Heart left ventricle (tissue), 16 donors: ENCODE results near the gene FERMT3. TPM values are rescaled to one million over a fixed set of nuclear protein-coding genes. Genes with fewer than 3 reads are reported as not detected.
"Not testable (repeated sequence)": the region's sequence is repeated elsewhere in the genome, so short reads cannot be mapped to it uniquely, and the experiment has no call there.

Source experiments
- ATAC-seq, 4 donors: fragments of 200-7000 bp; cut with Tn5 transposase; one replicate each; pipeline ENCODE4 v1.9.1; 2020 to 2022; ENCODE audit warnings: moderate library complexity in 4 of 4, mild to moderate bottlenecking in 3 of 4, moderate number of reproducible peaks in 1 of 4
- DNase-seq, 5 donors: peaks; one replicate each; pipeline ENCODE4 v3.0.0-alpha.2; 2020
- H3K27ac ChIP-seq, 12 donors: fragments of 200-600 bp; sonication (generic) in 4 of 12; one replicate each; pipeline versions ENCODE4 v1.5.0 to v1.8.0; 2016 to 2022; ENCODE audit warnings: mild to moderate bottlenecking in 2 of 12
- H3K27me3 ChIP-seq, 9 donors: fragments of 200-600 bp; sonication (generic) in 2 of 9; one replicate each; pipeline versions ENCODE4 v1.5.1 to v1.8.0; 2016 to 2022; ENCODE audit warnings: mild to moderate bottlenecking in 3 of 9
- H3K36me3 ChIP-seq, 9 donors: fragments of 200-600 bp; sonication (generic) in 2 of 9; one replicate each; pipeline versions ENCODE4 v1.5.0 to v1.8.0; 2018 to 2022; ENCODE audit warnings: mild to moderate bottlenecking in 2 of 9
- H3K4me1 ChIP-seq, 12 donors: fragments of 200-600 bp; sonication (generic) in 4 of 12; one replicate each; pipeline versions ENCODE4 v1.5.0 to v1.8.0; 2016 to 2022; ENCODE audit warnings: mild to moderate bottlenecking in 3 of 12
- H3K4me3 ChIP-seq, 12 donors: fragments of 200-600 bp; sonication (generic) in 4 of 12; one replicate each; pipeline versions ENCODE4 v1.5.0 to v1.8.0; 2017 to 2022; ENCODE audit warnings: mild to moderate bottlenecking in 9 of 12, moderate library complexity in 4 of 12
- H3K9me3 ChIP-seq, 12 donors: fragments of 200-600 bp; sonication (generic) in 4 of 12; one replicate each; pipeline versions ENCODE4 v1.5.0 to v1.8.0; 2016 to 2022; ENCODE audit warnings: mild to moderate bottlenecking in 1 of 12
- CTCF ChIP-seq, 12 donors: fragments of 200-600 bp; sonication (generic) in 4 of 12; IDR thresholded peaks; one replicate each; pipeline versions ENCODE4 v1.5.0 to v1.8.0; 2018 to 2022; ENCODE audit warnings: antibody characterized with exemption in 12 of 12, mild to moderate bottlenecking in 5 of 12
- POLR2A ChIP-seq, 2 donors: fragments of 450-650 bp; IDR thresholded peaks; one replicate each; pipeline ENCODE4 v1.6.1; 2017; ENCODE audit warnings: antibody characterized with exemption in 2 of 2, mild to moderate bottlenecking in 2 of 2, moderate library complexity in 2 of 2
- WGBS, 4 donors: extraction: QIAGEN DNeasy Blood & Tissue Kit in 2 of 4; methylation state at CpG; one replicate each; pipeline versions ENCODE4 v1.1.5 to v1.1.7; 2013 to 2018; 5-methylcytosine and 5-hydroxymethylcytosine counted together
- intact Hi-C, 10 donors: fragments of 100-400 bp; cut with DNase I; formaldehyde crosslinking; loops; one replicate each; pipeline versions ENCODE4 v1.11.1 to v1.14.2; 2022
- long read RNA-seq, 3 donors: library from polyadenylated mRNA; unstranded; transcript quantifications; one replicate each; pipeline ENCODE4 v2.0.0, GENCODE V29; 2020 to 2021
- polyA plus RNA-seq, 2 donors: library from polyadenylated mRNA; stranded (reverse); fragments of 200-250 nt; gene quantifications; one replicate each; pipeline ENCODE4 v1.2.3, GENCODE V29; 2013
- total RNA-seq, 9 donors: library from RNA; depleted of rRNA in 2 of 9; stranded (reverse); fragments of >200 nt in 2 of 9; fragmentation: NEBNext Ultra II Directional in 3 of 9; extraction: Animal tissue kit (Norgen Biotek cat#: 25700) in 3 of 9; gene quantifications; one replicate each; pipeline versions ENCODE4 v1.1.0 to v1.2.4, GENCODE V29; 2016 to 2023
- donor health status: ischemic (EF 13 %, LVEDD 7.1; RV severe dilation, severe dysfunction).
- donor health status: healthy with polysubstance abuse.
- donor health status: DM: no; HTN: yes; CAD: no.
- donor health status: DM: no; HTN: no; CAD: no.
- donor health status: ischemic (EF 25% LVEDD 6.9; RV normal size, moderate dysfunction).
- donor health status: ischemic (EF 25% LVEDD 5.7; RV mildly dilated, moderate dysfunction).
- donor health status: healthy.
- donor health status: DM: yes; HTN: yes; CAD: no.
- donor health status: ischemic (EF 35%, LVEDD 5.7; RV mildly dilated, moderate dysfunction).
- donor health status: nonischemic (EF 11% LVEDD 7.7; RV severe dilation, severe dysfunction).
- donor health status: DM: yes; HTN: yes; CAD: no.
- donor health status: PGD.
- donor health status: ischemic (EF 29% LVEDD 5.4; RV normal size, mild dysfunction).
- donor health status: nonischemic (EF 23%, LVEDD 6.1; RV moderate dilation, normal function).

FERMT3 gene
- 10 to 100 TPM in 2 of 9 donors, 1 to 10 TPM in 7; 3.4 to 71.5 (median 5.7) TPM for total RNA-seq
- 1 to 10 TPM; 2.8 to 7.9 TPM for polyA plus RNA-seq
- long read RNA-seq, donor 1, partial matches to known transcripts: 3 of 5 reads
- long read RNA-seq, donor 1, other reads (novel, unspliced or antisense): 0 of 5 reads
- long read RNA-seq, donor 2, partial matches to known transcripts: 2 of 7 reads
- long read RNA-seq, donor 2, other reads (novel, unspliced or antisense): 4 of 7 reads
- long read RNA-seq, donor 3, partial matches to known transcripts: 3 of 5 reads
- long read RNA-seq, donor 3, other reads (novel, unspliced or antisense): 1 of 5 reads

- no peaks in the 10 kb centered on the region for H3K9me3 ChIP-seq
- ATAC-seq (peak; percentile 25 to 56 (median 38)), DNase-seq (peak; percentile 61 to 89 (median 74))
- intact Hi-C loops: no loop called here
- peak within 1 kb of the TSS; percentile 33 to 98 (median 86) for H3K27ac ChIP-seq
- TF ChIP-seq CTCF (IDR thresholded peaks at IDR 0.05): no peak
- no peak for TF ChIP-seq POLR2A (IDR thresholded peaks at IDR 0.05)
- 57 to 78% (median 76%) methylated on average over 11 to 27 of the region's 27 CpGs for WGBS, 4 donors
- no peaks in the 10 kb centered on the region for H3K27me3 ChIP-seq
- peaks cover 0 to 47% (median 27%) of the 10 kb centered on the region in 12 donors for H3K4me1 ChIP-seq
- peaks cover 0 to 68% (median 30%) of the 10 kb centered on the region in 9 donors for H3K36me3 ChIP-seq
- H3K4me3 ChIP-seq: peak within 1 kb of the TSS in 11 of 12 donors; percentile 14 to 75 (median 52)
Measured at GRCh38 chr11:64206457-64207255, at the start of gene FERMT3. FERMT3 (plus strand) TSS chr11:64206721; CDS start chr11:64207365, 644 bp downstream.

- TF ChIP-seq CTCF (IDR thresholded peaks at IDR 0.05) (no peak), POLR2A (IDR thresholded peaks at IDR 0.05) (no peak)
- intact Hi-C loops: no loop called here
- ATAC-seq: peak in 1 of 4 donors; percentile 19
- H3K4me3 ChIP-seq: no peak overlapping the region
- no peaks in the 10 kb centered on the region for H3K27me3 ChIP-seq
- H3K4me1 ChIP-seq: peaks cover 0 to 41% (median 7%) of the 10 kb centered on the region in 12 donors
- no peaks in the 10 kb centered on the region for H3K9me3 ChIP-seq
- peak in 1 of 5 donors; percentile 18 for DNase-seq
- H3K27ac ChIP-seq: no peak overlapping the region
- H3K36me3 ChIP-seq: no peaks in the 10 kb centered on the region
- 87 to 90% (median 87%) methylated on average over 16 to 17 of the region's 17 CpGs for WGBS, 4 donors
Measured at GRCh38 chr11:64157631-64158394, 48.7 kb upstream of the FERMT3 start.

GRCh38 chr11:64161037-64161436, 45.5 kb upstream of the FERMT3 start:
- no peaks in the 10 kb centered on the region for H3K27me3 ChIP-seq
- 97 to 98% (median 98%) methylated on average over 10 of the region's 10 CpGs for WGBS, 4 donors
- H3K9me3 ChIP-seq: no peaks in the 10 kb centered on the region
- H3K27ac ChIP-seq: no peak overlapping the region
- intact Hi-C loops: no loop called here
- no peaks in the 10 kb centered on the region for H3K36me3 ChIP-seq
- peaks cover 0 to 47% (median 19%) of the 10 kb centered on the region in 12 donors for H3K4me1 ChIP-seq
- no peak for ATAC-seq
- no peak for TF ChIP-seq POLR2A (IDR thresholded peaks at IDR 0.05)
- TF ChIP-seq CTCF (IDR thresholded peaks at IDR 0.05): no peak
- H3K4me3 ChIP-seq: no peak overlapping the region
- no peak for DNase-seq

GRCh38 chr11:64162769-64163168, 43.8 kb upstream of the FERMT3 start:
- DNase-seq, H3K27ac ChIP-seq, H3K36me3 ChIP-seq, H3K9me3 ChIP-seq, ATAC-seq, intact Hi-C loops, H3K27me3 ChIP-seq, H3K4me3 ChIP-seq: not testable (repeated sequence)
- WGBS, 4 donors: 93 to 95% (median 94%) methylated on average over 16 of the region's 16 CpGs
- peaks cover 0 to 38% (median 18%) of the 10 kb centered on the region in 12 donors for H3K4me1 ChIP-seq
